H1 (cell line): ENCODE measurements around the gene FASTK. TPM values are rescaled to one million over a fixed set of nuclear protein-coding genes. Genes with fewer than 3 reads are reported as not detected.

Experiments
- GTF2F1 ChIP-seq: IDR thresholded peaks from 2 replicates; pipeline ENCODE4 v1.6.1; 2012; ENCODE audit warnings: low read depth, low read length, improper control_type of control experiment, borderline replicate concordance
- TEAD4 ChIP-seq: IDR thresholded peaks from 2 replicates; pipeline ENCODE4 v1.6.1; 2012; ENCODE audit warnings: low read depth, low read length, inconsistent platforms, mixed read lengths
- polyA plus RNA-seq, 7 experiments: library from polyadenylated mRNA; depleted of rRNA in 3 of 7; stranded (reverse) in 5 of 7; unstranded in 2 of 7; fragments of >200 nt in 5 of 7; fragments of 200-250 nt in 2 of 7; gene quantifications; 1 replicate in 5 of 7; 2 replicates in 1 of 7; 4 replicates in 1 of 7; pipeline versions ENCODE4 v1.2.1 to v1.2.3, GENCODE V29; 2011 to 2013; ENCODE audit warnings: missing spikeins in 2 of 7, mixed read lengths in 2 of 7
- total RNA-seq: library from RNA; stranded (reverse); fragmentation: NEBNext Ultra II Directional; extraction: Animal tissue kit (Norgen Biotek cat#: 25700); gene quantifications from 2 replicates; pipeline ENCODE4 v1.2.1, GENCODE V29; 2021

The FASTK gene
- total and polyA plus RNA-seq, 2 of the 8 experiments (the other 6 are each of a cell fraction or from before 2014, with no cell fraction given): 39.4 to 84.0 TPM

DNA sequence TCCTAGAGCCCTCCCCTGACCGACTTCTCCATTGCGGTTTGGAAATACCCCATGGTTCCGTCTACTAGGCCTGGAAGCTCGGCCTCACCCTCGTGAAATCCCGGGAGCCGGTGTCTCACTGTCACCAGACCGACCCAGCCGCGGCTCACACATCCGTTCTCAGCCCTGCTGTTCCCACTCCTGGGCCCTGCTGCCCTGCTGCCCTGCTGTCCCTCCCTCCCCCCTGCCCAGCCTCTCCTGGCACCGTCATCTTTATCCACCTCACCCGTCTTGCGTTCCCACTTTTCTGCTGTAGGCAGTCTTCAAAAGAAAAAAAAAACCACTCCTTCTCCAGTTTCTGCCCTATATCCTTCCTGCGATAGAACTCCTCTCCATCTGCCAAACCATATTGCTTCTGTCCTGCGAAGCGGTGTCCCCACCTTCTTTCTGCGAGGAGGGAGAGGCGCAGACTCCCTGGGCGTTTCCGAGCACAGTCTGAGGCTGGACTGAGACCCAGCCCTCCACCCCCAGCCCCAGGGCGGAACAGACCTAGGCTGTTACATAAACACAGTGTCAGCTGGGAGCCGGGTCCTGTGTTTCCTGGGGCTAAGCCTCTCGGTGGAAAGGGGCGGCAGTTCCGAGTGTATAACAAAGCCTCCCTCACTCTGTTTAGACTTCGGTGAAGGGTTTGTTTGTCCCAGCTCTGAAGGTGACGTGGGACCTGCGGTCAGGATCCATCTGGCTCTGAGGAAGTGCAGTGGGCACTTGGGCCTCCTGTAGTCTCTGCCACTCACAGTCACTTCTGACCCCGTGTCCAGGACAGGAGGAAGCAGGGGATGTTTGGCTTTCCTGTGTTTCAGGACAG lies 8.5 kb upstream of the FASTK start (continued):
- TF ChIP-seq TEAD4 (no peak), GTF2F1 (no peak)
